GM19238 (cell line): ENCODE data around the gene SIL1.
"Not testable (repeated sequence)": the region's sequence is repeated elsewhere in the genome, so short reads cannot be mapped to it uniquely, and the experiment has no call there.

Experiments used
- DNase-seq: peaks from one replicate; pipeline ENCODE4 v3.0.0; 2011; ENCODE audit warnings: low spot score; ENCODE audit not compliant: insufficient read length

SIL1 gene

DNA sequence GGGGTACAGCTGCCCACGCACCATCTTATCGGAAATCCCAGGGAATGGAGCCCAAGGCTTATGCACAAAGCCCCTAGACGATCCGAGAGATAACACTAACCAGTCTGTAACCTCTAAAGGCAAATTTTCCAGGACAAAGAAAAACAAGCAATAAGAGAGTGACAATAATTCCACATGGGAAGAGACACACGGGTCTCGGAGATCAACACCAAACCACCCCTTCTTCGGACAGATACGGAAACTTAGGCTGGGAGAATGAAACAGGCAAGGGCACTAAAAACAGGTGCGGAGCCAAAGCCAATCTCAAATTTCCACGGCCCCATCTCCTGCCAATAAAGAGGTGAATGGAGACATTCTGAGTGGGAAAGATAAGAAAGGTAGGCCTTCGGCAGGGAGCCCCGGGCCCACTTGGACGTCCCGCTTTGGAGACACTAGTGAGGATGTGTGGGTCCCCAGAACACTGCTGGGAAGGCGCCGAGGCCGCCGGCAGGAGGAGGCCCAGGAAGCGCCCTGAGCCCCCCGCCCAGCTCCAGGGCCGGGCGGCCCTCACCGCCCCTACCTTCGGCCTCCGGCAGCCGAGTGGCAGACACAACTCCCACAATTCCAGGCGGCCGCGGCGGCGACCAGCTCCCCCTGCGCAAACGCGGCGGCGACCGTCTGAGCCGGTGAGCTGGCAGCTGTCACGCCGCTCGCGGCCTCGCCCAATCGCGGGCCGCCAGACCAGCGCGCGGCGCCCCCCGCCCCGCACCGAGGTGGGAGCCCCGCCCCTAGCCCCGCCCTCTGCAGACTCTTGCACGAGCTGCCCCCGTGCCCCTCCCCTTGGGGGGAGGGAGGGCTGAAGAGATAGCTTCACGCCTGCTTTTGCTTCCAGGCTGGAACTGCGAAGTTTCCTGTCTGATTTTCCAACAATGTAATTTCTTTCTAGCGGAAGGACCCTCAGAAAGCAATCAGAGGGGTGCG, at the start of gene SIL1:
Gene SIL1, minus strand, starts transcription at position 659 of the 960 bp plus-strand sequence. CDS start 70,525 bp downstream, outside the sequence.
- DNase-seq: peak; percentile 95

DNA sequence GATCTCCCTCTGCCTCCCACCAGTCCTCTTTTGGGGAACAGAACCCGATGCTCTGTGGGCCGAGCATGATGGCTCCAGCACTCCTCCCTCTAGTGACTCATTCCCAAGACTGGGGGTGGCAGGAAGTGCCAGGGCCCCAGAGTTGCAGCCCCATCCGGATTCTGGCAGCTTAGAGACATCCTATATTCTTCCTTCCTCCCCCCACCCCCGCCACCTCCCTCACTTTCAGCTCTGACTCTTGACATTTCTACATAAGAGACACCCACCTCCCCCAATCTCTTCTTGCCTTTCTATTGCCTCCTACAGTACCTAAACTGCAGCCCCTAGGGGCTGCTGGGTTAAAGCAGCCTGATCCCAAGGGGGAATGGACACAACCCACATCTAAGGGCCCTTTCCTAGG, 48.2 kb upstream of the SIL1 start:
- DNase-seq: no peak

DNA sequence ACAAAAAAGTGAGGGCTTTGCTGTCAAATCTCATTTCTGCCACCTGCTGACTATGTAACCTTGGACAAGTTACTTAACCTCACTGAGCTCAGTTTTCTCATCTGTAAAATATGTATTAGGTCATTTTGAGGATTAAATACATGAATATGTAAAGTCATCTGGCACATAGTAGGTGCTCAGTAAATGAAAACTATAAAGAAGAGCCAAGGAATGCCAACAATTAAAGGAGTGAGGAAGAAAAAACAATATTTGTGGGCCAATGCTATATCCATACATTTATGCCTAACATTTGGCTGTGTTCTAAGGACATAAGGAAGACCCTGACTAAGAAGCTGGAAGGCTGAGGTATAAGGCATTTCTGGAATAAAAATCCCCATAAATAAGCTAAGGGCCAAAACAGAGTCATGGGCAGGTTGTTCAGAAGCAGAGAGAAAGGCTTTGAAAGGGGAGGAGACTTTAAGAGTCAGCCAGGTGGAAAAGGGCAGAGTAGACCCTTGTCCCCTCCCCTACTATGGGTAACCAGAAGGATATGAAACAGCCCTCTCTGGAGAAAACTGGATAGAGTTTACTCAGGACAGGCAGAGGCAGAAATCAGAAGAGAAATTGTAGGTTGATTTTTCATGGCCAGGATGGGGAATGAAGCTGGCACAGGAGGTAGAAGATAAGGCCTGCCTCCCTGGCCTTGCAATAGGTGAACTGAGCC, 47.6 kb upstream of the SIL1 start:
- DNase-seq: no peak

DNA sequence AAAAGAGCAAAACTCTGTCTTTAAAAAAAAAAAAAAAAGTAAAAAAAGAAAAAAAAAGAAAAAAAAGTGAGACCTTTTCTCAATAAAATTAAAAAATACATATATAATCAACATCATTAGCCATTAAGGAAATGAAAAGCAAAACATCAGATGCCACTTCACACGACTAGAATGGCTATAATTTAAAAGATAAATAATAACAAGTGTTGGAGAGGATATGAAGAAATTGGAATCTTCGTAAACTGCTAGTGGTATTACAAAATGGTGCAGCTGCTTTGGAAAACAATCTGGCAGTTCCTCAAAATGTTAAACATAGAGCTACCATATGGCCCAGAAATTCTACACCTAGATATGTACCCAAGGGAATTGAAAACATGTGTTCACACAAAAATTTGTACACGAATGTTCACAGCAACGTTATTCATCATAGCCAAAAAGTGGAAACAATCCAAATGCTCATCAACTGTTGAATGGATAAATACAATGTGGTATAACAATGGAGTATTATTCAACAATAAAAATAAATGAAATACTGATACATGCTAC, 45.3 kb upstream of the SIL1 start:
- no peak for DNase-seq

DNA sequence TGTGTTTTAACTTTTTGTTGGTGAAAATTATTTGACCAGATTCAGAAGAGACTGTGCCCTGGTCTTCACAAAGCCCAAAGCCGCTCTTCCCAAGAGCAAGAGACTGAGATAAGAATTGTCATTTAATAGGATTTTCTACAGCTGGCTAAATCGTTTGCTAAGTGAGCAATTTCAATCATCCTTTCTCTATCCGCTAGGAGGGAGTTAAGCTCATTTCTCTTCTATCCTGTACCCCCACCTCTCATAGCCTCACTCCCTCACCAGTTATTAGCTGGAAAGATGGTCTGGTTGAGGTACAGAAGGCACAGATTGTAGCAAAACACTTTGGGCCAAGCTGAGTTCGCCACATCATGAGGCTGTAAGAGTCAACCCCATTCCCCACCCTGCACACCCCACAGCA, 43.0 kb upstream of the SIL1 start:
- DNase-seq: no peak

DNA sequence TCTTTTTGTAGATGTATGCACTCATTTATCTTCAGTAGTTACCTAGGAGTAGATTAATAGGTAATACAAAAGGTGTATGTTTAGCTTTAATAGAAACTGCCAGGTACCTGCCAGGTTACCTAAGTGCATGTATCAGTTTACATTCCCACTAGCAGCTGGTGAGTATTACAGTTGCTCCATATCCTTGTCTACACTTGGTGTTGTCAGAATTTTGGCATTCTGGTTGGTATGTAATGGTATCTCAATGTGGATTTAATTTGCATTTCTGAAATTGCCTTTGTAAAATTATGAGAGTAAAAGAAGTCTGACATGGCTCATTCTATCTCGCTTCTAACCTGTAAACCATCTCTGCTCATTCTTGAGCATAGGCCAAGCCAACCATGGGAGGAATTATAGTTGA, 38.3 kb upstream of the SIL1 start:
- DNase-seq: no peak

DNA sequence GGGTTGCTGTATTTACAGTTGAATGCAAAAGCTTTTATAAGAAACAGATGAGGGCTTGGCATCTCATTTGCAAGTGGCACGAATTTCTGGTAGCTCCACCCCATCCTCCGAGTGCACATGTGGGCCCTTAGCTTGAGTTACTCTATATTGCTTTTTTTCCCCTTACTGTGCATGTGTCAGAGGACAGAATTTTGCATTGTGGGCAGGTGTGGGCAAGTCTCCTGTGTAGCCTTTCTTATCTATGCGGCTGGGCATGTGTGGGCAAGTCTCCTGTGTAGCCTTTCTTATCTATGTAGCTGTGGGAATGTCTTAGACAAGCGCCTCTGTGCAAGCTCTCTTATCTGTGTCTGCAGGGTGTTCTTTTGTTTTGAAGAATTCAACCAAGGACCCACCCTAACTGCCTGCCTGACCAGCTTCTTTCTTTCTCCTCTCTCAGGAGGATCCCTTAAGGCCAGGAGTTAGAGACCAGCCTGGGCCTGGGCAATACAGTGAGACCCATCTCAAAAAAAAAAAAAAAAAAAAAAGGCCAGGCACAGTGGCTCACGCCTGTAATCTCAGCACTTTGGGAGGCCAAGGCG, 34.1 kb upstream of the SIL1 start:
- DNase-seq: no peak

DNA sequence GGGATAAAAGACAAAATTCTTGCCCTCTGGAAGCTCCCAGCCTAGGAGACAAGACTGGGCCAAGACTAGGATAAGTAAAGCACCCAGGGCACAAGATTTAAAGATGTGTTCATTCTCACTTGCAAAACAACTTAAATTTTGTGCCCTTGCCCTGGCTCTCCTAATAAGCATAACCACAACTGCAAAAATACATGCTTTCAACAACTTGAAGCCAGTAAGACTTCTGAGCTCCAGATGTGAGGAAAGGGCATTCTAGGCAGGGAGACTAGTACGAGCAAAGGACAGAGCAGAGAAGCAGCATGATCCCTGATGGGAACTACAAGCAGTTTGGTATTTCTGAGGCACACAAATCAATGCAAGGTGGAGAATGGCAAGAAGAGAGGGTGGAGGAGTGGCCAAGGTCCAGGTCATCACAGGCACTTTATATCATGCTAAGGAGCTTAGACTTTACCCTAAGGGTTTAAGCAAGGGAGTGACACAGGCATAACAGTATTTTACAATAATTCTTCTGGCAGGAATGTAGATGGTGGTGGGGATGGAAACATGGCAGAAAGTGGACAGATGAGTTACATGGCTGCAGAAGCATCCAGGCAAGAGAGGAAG, 30.1 kb upstream of the SIL1 start:
- DNase-seq: no peak

DNA sequence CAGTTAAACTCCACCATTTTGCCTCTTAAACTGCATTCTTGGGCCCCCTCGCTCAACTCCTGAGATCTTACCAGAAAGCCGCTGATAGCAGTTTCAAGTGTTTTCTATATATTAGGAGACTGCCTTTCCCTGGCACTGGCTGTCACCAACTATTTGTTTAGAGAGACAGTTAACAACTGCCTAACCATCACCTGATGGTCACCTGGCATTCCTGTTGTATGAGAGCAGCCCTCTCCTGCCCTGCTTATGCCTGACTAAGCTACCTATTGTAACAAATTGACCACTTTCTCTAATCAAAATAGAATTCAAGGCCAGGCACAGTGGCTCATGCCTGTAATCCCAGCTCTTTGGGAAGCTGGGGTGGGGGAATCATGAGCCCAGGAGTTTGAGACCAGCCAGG, 28.0 kb upstream of the SIL1 start:
- no peak for DNase-seq

DNA sequence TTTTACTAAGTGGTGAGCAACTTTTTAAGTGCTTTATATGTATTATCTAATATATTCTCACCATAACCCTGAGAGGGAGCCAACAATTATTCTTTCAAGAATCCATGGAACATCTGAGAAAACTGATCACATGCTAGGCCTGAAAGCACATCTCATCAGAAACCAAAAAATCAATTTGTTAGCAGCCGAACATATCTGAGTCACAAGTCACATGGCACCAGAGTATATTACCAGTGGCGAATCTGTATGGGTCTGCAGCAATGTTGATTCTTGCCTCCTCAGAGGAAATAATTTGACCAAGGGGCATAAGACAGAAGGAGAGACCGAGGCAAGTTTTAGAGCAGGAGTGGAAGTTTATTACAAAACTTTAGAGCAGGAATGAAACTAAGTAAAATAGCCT, 25.3 kb upstream of the SIL1 start:
- no peak for DNase-seq

DNA sequence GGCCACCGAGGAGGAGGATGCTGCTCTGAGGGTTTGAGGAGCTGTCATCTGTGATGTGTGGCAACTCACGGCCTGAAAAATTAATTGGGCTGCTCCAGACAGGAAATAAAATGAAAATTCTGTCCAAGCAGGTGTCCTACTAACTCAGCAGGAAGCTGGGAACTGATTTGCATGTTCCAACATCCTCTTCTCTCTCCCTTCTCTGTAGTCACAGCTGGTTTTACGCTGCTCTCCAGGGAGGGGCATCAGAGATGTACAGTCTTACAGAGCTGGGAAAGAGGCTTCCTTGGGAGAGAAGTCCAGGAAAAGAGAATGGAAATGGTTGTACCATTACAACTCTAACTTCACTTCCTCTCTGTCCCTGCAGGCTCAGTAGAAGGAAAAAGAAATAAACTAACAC, 24.2 kb upstream of the SIL1 start:
- no peak for DNase-seq

DNA sequence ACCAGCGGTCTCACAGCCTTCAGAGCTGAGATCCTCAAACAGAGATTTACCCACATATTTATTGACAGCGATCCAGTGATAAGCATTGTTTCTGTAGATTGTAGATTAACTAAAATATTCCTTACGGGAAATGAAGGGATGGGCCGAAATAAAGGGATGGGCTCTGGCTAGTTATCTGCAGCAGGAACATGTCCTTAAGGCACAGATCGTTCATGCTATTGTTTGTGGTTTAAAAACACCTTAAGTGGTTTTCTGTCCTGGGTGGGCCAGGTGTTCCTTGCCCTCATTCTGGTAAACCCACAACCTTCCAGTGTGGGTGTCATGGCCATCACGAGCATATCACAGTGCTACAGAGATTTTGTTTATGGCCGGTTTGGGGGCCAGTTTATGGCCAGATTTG, 19.9 kb upstream of the SIL1 start:
- DNase-seq: not testable (repeated sequence)

DNA sequence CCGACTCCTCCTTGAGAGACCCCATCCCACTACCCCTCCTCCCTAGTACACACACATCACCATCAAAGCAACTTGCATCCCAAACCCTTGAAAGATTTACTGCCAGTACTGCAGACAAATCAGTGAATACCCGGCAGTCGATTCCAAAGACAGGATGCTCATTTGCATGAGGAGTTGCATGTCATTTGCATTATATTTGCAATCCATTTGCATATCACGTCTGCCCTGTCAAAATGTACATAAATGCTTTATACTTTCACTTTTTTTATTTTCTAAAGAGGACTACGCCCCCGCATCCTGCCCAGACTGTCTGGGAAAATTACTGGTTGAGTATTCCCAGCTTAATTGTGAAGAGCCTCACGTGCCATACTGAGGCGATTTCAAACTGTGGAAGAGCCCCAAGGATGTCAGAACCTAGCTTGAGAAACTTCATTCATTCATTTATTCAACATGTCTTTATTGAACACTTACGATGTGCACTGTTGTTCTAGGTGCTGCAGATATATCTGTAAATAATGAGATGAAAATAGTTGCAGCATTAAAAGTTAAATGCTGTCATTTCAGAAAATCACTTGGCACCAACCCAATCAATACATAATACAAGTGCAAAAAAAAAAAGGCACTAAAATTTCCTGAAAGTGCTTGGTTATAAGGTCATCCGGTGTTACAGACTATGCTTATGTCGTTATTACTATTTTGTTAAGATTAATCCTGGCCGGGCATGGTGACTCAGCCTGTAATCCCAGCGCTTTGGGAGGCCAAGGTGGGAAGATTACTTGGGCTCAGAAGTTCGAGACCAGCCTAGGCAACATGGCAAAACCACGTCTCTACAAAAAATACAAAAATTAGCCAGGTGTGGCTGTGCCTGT, 17.2 kb upstream of the SIL1 start:
- DNase-seq: no peak

DNA sequence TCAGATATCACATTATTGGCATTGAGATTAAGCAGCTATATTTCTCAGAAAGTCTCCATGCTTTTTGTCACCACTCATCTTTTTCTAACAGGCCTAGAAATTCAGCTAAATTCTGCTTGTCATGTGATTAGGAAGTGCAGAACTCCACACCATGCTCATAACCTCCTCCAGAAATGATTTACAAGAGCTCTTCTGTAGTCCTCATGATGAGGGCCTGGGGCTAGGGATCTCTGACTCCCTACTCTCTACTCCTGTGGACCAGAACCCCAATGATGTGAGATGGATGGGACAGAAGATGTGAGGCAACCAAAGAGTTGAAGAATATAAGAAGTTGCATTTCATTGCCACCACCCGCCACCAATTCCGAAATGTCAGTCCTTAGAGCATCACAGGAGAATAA, 16.5 kb upstream of the SIL1 start:
- DNase-seq: no peak

DNA sequence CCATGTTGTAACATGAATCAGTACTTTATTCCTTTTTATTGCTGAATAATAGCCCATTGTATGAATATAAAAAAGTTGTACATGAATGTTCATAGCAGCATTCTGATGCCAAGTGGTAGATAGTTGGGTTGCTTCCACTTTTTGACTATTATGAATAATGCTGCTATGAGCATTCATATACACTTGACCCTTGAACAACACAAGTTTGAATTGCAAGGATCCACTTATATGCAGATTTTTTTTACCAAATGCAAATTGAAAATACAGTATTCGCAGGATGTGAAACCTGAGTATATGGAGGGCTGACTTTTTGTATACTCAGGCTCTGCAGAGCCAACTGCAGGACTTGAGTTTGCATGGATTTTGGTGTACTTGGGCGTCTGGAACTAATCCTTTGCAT, 14.7 kb upstream of the SIL1 start:
- DNase-seq: no peak

DNA sequence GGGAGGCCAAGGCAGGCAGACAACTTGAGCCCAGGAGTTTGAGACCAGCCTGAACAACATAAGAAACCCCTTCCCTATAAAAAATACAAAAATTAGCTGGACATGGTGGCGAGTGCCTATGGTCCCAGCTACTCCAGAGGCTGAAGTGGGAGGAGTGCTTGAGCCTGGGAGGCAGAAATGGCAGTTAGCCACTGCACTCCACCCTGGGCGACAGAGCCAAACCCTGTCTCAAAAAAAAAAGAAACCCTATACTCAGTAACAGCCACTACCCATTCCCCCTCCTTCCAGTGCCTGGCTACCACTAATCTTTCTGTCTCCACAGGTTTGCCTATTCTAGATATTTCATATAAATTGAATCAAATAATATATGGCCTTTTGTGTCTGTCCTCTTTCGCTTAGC, 14.3 kb upstream of the SIL1 start:
- no peak for DNase-seq

DNA sequence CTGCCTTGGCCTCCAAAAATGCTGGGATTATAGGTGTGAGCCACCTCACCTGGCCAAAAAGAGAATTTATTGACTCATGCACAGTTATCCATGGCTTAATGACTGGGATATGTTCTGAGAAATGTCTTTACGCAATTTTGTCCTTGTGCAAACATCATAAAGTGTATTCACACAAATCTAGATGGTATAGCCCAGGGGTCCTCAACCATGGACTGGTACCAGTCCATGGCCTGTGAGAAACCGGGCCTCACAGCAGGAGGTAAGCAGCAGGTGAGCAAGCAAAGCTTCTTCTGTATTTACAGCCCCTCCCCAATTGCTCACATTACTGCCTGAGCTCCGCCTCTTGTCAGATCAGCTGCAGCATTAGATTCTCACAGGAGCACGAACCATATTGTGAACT, 12.4 kb upstream of the SIL1 start:
- no peak for DNase-seq

DNA sequence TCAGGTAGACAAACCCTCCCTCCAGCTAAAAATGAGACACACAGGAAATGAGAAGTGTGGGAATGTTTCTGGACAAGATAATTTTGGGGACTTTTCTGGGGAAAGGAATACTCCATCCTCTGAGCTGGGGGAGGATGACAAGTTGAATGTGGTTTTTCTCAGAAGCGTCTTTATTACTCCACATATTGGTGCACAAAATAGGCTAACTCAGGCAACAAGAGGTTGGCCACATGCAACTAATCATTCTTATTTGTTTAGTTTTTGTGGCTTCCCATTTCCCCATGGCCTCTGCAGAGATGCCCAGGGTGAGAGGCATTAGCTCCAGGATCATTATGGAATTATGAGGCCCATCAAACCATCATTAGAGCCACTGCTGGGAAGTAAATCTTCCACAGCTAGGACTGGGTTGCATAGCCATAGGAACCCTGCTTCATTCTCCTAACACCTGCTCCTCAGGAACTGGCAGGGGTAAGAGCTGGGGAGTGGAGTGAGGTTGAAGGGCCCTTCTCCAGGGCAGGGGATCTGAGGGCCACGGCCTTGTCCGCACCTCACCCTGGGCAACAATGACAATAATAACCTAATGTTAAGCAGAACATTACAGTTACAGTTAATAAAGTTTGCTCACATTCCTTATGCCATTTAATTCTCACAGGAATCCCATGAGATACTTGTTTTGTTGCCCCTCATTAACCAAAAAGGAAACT, 9.3 kb upstream of the SIL1 start:
- DNase-seq: no peak

DNA sequence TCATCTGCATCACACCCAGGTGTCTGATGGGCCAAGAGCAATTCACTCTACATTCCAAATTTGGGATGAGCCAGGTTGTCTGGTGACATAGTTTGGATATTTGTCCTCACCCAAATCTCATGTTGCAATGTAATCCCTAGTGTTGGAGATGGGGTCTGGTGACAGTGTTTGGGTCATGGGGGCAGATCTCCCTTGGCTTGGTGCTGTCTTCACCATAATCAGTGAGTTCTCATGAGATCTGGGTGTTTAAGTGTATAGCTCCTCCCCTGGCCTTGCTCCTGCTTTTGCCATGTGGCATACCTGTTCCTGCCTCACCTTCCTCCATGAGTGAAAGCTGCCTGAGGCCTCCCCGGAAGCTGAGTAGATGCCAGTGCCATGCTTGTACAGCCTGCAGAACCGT, 7.4 kb upstream of the SIL1 start:
- no peak for DNase-seq

DNA sequence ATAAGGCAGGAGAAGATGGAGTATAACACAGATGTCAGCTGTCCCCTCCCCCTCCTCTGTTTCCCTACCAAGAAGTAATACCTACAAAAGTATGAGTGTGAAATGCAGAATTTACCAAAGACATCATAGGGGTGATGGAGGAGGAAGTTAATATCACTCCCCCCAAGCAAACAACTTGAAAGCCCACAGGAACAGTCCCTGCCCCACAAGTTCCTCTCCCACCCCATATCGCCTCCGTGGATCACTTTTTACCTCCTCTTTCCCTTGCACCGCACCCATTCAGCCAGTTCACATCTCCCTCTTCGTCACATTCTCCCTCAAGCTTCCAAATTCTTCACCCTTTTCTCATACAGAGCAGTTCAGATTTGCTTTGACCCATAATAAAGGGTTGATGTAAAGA, 7.0 kb upstream of the SIL1 start:
- no peak for DNase-seq
